GM12878 (cell line): ENCODE measurements around the gene FOXK2. TPM values are rescaled to one million over a fixed set of nuclear protein-coding genes. Genes with fewer than 3 reads are reported as not detected.

Experiments
- ATAC-seq: fragments of 200-7000 bp; cut with Tn5 transposase; 3 replicates; pipeline ENCODE4 v1.9.1; 2020; ENCODE audit warnings: mild to moderate bottlenecking, moderate library complexity
- BruUV-seq: library from RNA; stranded (reverse); fragments of 400-500 nt; replicated peaks from 2 replicates; lab custom pipeline; 2021; lab: Mats Ljungman, UMichigan
- CTCF ChIA-PET: fragments of 300-600 bp; sonication (Branson Sonifier 250); formaldehyde crosslinking; extraction: SDS; loops from one replicate; lab custom pipeline; 2021; ENCODE audit warnings: inconsistent platforms; lab: Yijun Ruan, JAX
- POLR2A ChIA-PET: fragments of 350-600 bp; formaldehyde crosslinking; extraction: SDS; loops from one replicate; lab custom pipeline; 2021; ENCODE audit warnings: inconsistent platforms; lab: Charles Lee
- RAD21 ChIA-PET: fragments of 300-600 bp; sonication (Branson Sonifier 250); formaldehyde crosslinking; loops from one replicate; lab custom pipeline; 2023; ENCODE audit warnings: antibody characterized with exemption; ENCODE audit not compliant: unreplicated experiment; lab: Charles Lee
- SMC1A ChIA-PET: fragments of 300-600 bp; sonication (Branson Sonifier 250); formaldehyde crosslinking; loops from one replicate; lab custom pipeline; 2023; ENCODE audit not compliant: unreplicated experiment, uncharacterized antibody; lab: Charles Lee
- DNase-seq: peaks from one replicate; pipeline ENCODE4 v3.0.0-alpha.2; 2011; ENCODE audit warnings: low read depth, low spot score
- FAIRE-seq: peaks from 3 replicates; lab custom pipeline; 2011; peaks lifted over from hg19 to GRCh38; lab: Jason Lieb, UNC
- H2AFZ ChIP-seq: 2 replicates; pipeline ENCODE4 v1.6.0; 2011; ENCODE audit warnings: low read depth, low read length, control low read depth; ENCODE audit not compliant: control insufficient read depth
- H3K27ac ChIP-seq: 2 replicates; pipeline ENCODE4 v1.5.1; 2011; ENCODE audit warnings: control low read depth; ENCODE audit not compliant: control insufficient read depth, insufficient read depth
- H3K27me3 ChIP-seq, 2 experiments: replicated peaks in 1 of 2; 2 replicates each; pipeline versions ENCODE4 v1.6.0 to v1.6.1; 2011; ENCODE audit warnings: low read length in 1 of 2; ENCODE audit not compliant: control insufficient read depth in 2 of 2, insufficient read depth in 2 of 2
- H3K36me3 ChIP-seq, 2 experiments: 2 replicates each; pipeline ENCODE4 v1.5.1; 2011; ENCODE audit warnings: low read length in 1 of 2; ENCODE audit not compliant: control insufficient read depth in 2 of 2, insufficient read depth in 2 of 2
- H3K4me1 ChIP-seq: 2 replicates; pipeline ENCODE4 v1.6.1; 2011; ENCODE audit warnings: mild to moderate bottlenecking, low read length, moderate library complexity, mixed read lengths; ENCODE audit not compliant: control insufficient read depth, insufficient read depth
- H3K4me2 ChIP-seq: 2 replicates; pipeline ENCODE4 v1.6.0; 2011; ENCODE audit warnings: control low read depth; ENCODE audit not compliant: control insufficient read depth, insufficient read depth
- H3K4me3 ChIP-seq: fragments of 200-600 bp; sonication (generic); 2 replicates; pipeline ENCODE4 v1.5.1; 2016
- H3K79me2 ChIP-seq: 2 replicates; pipeline ENCODE4 v1.6.0; 2011; ENCODE audit warnings: low read length; ENCODE audit not compliant: control insufficient read depth, insufficient read depth
- H3K9ac ChIP-seq: 2 replicates; pipeline ENCODE4 v1.8.0; 2011; ENCODE audit warnings: low read length, control low read depth, mixed read lengths; ENCODE audit not compliant: control insufficient read depth, insufficient read depth
- H3K9me3 ChIP-seq: replicated peaks from 3 replicates; pipeline ENCODE4 v1.5.1; 2011; ENCODE audit warnings: mild to moderate bottlenecking, low read length; ENCODE audit not compliant: control insufficient read depth, insufficient read depth
- H4K20me1 ChIP-seq: 2 replicates; pipeline ENCODE4 v1.6.0; 2011; ENCODE audit not compliant: control insufficient read depth, insufficient read depth
- DPF2 ChIP-seq: fragments of 450-650 bp; IDR thresholded peaks from 2 replicates; pipeline ENCODE4 v1.6.1; 2017; ENCODE audit warnings: mild to moderate bottlenecking
- EP300 ChIP-seq, 2 experiments: fragments of 150-350 bp in 1 of 2; IDR thresholded peaks; 2 replicates each; pipeline ENCODE4 v1.6.1; 2011 to 2012; ENCODE audit warnings: low read depth in 2 of 2, low read length in 2 of 2, borderline replicate concordance in 1 of 2, improper control_type of control experiment in 1 of 2, inconsistent platforms in 1 of 2; ENCODE audit not compliant: control insufficient read depth in 1 of 2
- FOXM1 ChIP-seq: IDR thresholded peaks from 2 replicates; pipeline ENCODE4 v1.6.1; 2012; ENCODE audit warnings: low read depth, mild to moderate bottlenecking, inconsistent platforms, low read length, moderate library complexity
- IKZF1 ChIP-seq: fragments of 450-650 bp; conservative IDR thresholded peaks from 2 replicates; pipeline ENCODE4 v1.6.1; 2017; ENCODE audit warnings: antibody characterized with exemption, mild to moderate bottlenecking
- IKZF2 ChIP-seq, 2 experiments: fragments of 450-650 bp; IDR thresholded peaks; 2 replicates each; pipeline ENCODE4 v1.6.1; 2017; ENCODE audit warnings: mild to moderate bottlenecking in 2 of 2, moderate library complexity in 2 of 2
- NRF1 ChIP-seq: conservative IDR thresholded peaks from 2 replicates; pipeline ENCODE4 v1.6.1; 2011; ENCODE audit warnings: mild to moderate bottlenecking, low read depth, low read length, improper control_type of control experiment
- PAX5 ChIP-seq: IDR thresholded peaks from 2 replicates; pipeline ENCODE4 v1.6.1; 2011; ENCODE audit warnings: low read depth, low read length, borderline replicate concordance
- RUNX3 ChIP-seq: IDR thresholded peaks from 2 replicates; pipeline ENCODE4 v1.6.1; 2012; ENCODE audit warnings: low read length, inconsistent platforms
- SKIL ChIP-seq: fragments of 450-650 bp; IDR thresholded peaks from 2 replicates; pipeline ENCODE4 v1.6.1; 2017; ENCODE audit warnings: mild to moderate bottlenecking, low read depth, inconsistent platforms; ENCODE audit not compliant: poor library complexity, severe bottlenecking
- SUZ12 ChIP-seq: fragments of 200-600 bp; sonication (generic); IDR thresholded peaks from one replicate; pipeline ENCODE4 v1.6.1; 2018; ENCODE audit warnings: antibody characterized with exemption, mild to moderate bottlenecking; ENCODE audit not compliant: unreplicated experiment
- TCF12 ChIP-seq: IDR thresholded peaks from 2 replicates; pipeline ENCODE4 v1.6.1; 2011; ENCODE audit warnings: low read depth, mild to moderate bottlenecking, low read length
- ZBED1 ChIP-seq: IDR thresholded peaks from 2 replicates; pipeline ENCODE4 v1.6.1; 2016; ENCODE audit warnings: borderline replicate concordance
- ZNF384 ChIP-seq: IDR thresholded peaks from 2 replicates; pipeline ENCODE4 v1.6.1; 2012; ENCODE audit warnings: low read depth, mild to moderate bottlenecking, low read length, improper control_type of control experiment, borderline replicate concordance
- WGBS: methylation state at CpG from one replicate; pipeline ENCODE4 v1.1.6; 2016; ENCODE audit warnings: low lambda C conversion rate; ENCODE audit not compliant: insufficient replicate concordance, insufficient coverage; ENCODE audit errors: missing lambda C conversion rate; 5-methylcytosine and 5-hydroxymethylcytosine counted together
- in situ Hi-C: fragments of 300-500 bp; cut with MboI; formaldehyde crosslinking; loops from 9 replicates; pipeline ENCODE4 v1.14.3; 2018; ENCODE audit warnings: mixed read lengths
- intact Hi-C: fragments of 100-400 bp; cut with micrococcal nuclease; formaldehyde crosslinking; loops from one replicate; pipeline ENCODE4 v1.14.2; 2022; ENCODE audit not compliant: unreplicated experiment
- polyA plus RNA-seq, 11 experiments: library from polyadenylated mRNA; depleted of rRNA in 4 of 11; unstranded in 6 of 11; stranded (reverse) in 5 of 11; fragments of >200 nt; fragmentation: Nextera tagmentation in 4 of 11; fragmentation: Illumina TruSeq in 1 of 11; extraction: Ambion mirVana in 4 of 11; extraction: Trizol in 1 of 11; gene quantifications; 1 replicate in 1 of 11; 2 replicates in 10 of 11; pipeline versions ENCODE4 v1.2.1 to v1.2.3, GENCODE V29; 2011 to 2016; ENCODE audit warnings: inconsistent platforms in 2 of 11, missing spikeins in 2 of 11, low read depth in 1 of 11
- total RNA-seq, 4 experiments: library from RNA; depleted of rRNA in 3 of 4; stranded (reverse); fragments of >200 nt in 3 of 4; fragmentation: Illumina TruSeq in 1 of 4; extraction: Trizol in 1 of 4; gene quantifications; 2 replicates each; pipeline versions ENCODE4 v1.2.1 to v1.2.3, GENCODE V29; 2013 to 2021
- TF ChIP-seq, protein P1 (sequence below): fragments of 450-650 bp; IDR thresholded peaks from 2 replicates; pipeline ENCODE4 v1.6.1; 2017; ENCODE audit warnings: antibody characterized with exemption, mild to moderate bottlenecking, moderate library complexity

FOXK2 gene
- total and polyA plus RNA-seq, 10 of the 15 experiments (the other 5 are each of a cell fraction or from before 2014, with no cell fraction given) = 2.4 to 56.8 (median 34.4) TPM

GRCh38 chr17:82609655-82610054 lies 90.1 kb downstream of the FOXK2 start:
- H3K27me3 ChIP-seq = no peaks in the 10 kb centered on the region
- H3K4me1 ChIP-seq = no peaks in the 10 kb centered on the region
- H3K79me2 ChIP-seq = no peaks in the 10 kb centered on the region
- TF ChIP-seq SUZ12 = no peak
- no peak for TF ChIP-seq FOXM1
- no peak for TF ChIP-seq SKIL
- TF ChIP-seq NRF1 = no peak
- TF ChIP-seq IKZF2 (IDR thresholded peaks at IDR 0.05) = no peak
- TF ChIP-seq DPF2 = no peak
- no peak for TF ChIP-seq EP300 (IDR thresholded peaks at IDR 0.05; ENCODE audit: borderline replicate concordance in 1 of 2, control insufficient read depth in 1 of 2, low read depth in 2 of 2, low read length in 2 of 2)
- TF ChIP-seq ZNF384 = no peak
- TF ChIP-seq, protein P1, sequence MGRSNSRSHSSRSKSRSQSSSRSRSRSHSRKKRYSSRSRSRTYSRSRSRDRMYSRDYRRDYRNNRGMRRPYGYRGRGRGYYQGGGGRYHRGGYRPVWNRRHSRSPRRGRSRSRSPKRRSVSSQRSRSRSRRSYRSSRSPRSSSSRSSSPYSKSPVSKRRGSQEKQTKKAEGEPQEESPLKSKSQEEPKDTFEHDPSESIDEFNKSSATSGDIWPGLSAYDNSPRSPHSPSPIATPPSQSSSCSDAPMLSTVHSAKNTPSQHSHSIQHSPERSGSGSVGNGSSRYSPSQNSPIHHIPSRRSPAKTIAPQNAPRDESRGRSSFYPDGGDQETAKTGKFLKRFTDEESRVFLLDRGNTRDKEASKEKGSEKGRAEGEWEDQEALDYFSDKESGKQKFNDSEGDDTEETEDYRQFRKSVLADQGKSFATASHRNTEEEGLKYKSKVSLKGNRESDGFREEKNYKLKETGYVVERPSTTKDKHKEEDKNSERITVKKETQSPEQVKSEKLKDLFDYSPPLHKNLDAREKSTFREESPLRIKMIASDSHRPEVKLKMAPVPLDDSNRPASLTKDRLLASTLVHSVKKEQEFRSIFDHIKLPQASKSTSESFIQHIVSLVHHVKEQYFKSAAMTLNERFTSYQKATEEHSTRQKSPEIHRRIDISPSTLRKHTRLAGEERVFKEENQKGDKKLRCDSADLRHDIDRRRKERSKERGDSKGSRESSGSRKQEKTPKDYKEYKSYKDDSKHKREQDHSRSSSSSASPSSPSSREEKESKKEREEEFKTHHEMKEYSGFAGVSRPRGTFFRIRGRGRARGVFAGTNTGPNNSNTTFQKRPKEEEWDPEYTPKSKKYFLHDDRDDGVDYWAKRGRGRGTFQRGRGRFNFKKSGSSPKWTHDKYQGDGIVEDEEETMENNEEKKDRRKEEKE = no peak
- no peak for TF ChIP-seq PAX5
- no peak for TF ChIP-seq RUNX3
- TF ChIP-seq ZBED1 = no peak
- TF ChIP-seq IKZF1 = no peak
- no peak for TF ChIP-seq TCF12
- FAIRE-seq (no peak), ATAC-seq (no peak), DNase-seq (no peak)
- no TSS peak for BruUV-seq
- intact Hi-C loops = no loop called here
- peaks cover 5 to 9% of the 10 kb centered on the region in 2 experiments; a peak in 3 of 4 replicates for H3K36me3 ChIP-seq
- H3K4me3 ChIP-seq = no peak overlapping the region
- no peak overlapping the region for H3K4me2 ChIP-seq
- ChIA-PET SMC1A (no interaction called here), POLR2A (interaction anchor here (0.6 kb wide), 1 partner anchor 29 kb away, joined by 3 read pairs; no protein-coding TSS in a partner anchor), CTCF (no interaction called here), RAD21 (no interaction called here)
- no peaks in the 10 kb centered on the region for H3K9me3 ChIP-seq
- H3K27ac ChIP-seq = no peak overlapping the region
- H3K9ac ChIP-seq = no peak overlapping the region
- no peak overlapping the region for H2AFZ ChIP-seq
- in situ Hi-C loops = no loop called here
- WGBS = 97% methylated on average over 4 of the region's 4 CpGs
- H4K20me1 ChIP-seq = no peaks in the 10 kb centered on the region
